ENCODE results near the gene NUDT21. TPM values are rescaled to one million over a fixed set of nuclear protein-coding genes. Genes with fewer than 3 reads are reported as not detected.

NUDT21 gene
- total RNA-seq, 1 donor from 2014 or later = 81.8 TPM

Other genes starting within 250 kb of the NUDT21 start
- gene AMFR, start 25.8 kb downstream of the NUDT21 start, total RNA-seq = 124 TPM
- gene OGFOD1, start 222 bp upstream of the NUDT21 start, total RNA-seq = 61.0 TPM
- gene BBS2, start 68.7 kb upstream of the NUDT21 start, total RNA-seq = 55.0 TPM
- gene MT4, start 113.7 kb upstream of the NUDT21 start, total RNA-seq = not detected
- gene MT3, start 138.2 kb upstream of the NUDT21 start, total RNA-seq = not detected
- gene MT2A, start 157.3 kb upstream of the NUDT21 start, total RNA-seq = 3.0 TPM
- gene MT1E, start 174.4 kb upstream of the NUDT21 start, total RNA-seq = 16.3 TPM
- 1.7 TPM for gene MT1M, start 181.3 kb upstream of the NUDT21 start, total RNA-seq
- not detected for gene MT1A, start 187.3 kb upstream of the NUDT21 start, total RNA-seq
- gene MT1B, start 200.6 kb upstream of the NUDT21 start, total RNA-seq = not detected
- gene MT1F, start 206.6 kb upstream of the NUDT21 start, total RNA-seq = 8.2 TPM
- not detected for gene MT1G, start 216.7 kb upstream of the NUDT21 start, total RNA-seq
- not detected for gene MT1H, start 218.5 kb upstream of the NUDT21 start, total RNA-seq
- 55.9 TPM for gene MT1X, start 231.1 kb upstream of the NUDT21 start, total RNA-seq